HEK293T (cell line): ENCODE measurements around the gene DYNC1I1.

Experiments used
- BHLHE40 ChIP-seq: fragments of 450-650 bp; IDR thresholded peaks from 2 replicates; pipeline ENCODE4 v1.6.1; 2016; ENCODE audit warnings: mild to moderate bottlenecking, moderate library complexity, borderline replicate concordance
- FOXK2 ChIP-seq: fragments of 450-650 bp; IDR thresholded peaks from 2 replicates; pipeline ENCODE4 v1.6.1; 2016; ENCODE audit warnings: mild to moderate bottlenecking
- LEF1 ChIP-seq: fragments of 450-650 bp; IDR thresholded peaks from 2 replicates; pipeline ENCODE4 v1.6.1; 2017; ENCODE audit warnings: mild to moderate bottlenecking, borderline replicate concordance
- PKNOX1 ChIP-seq: fragments of 450-650 bp; IDR thresholded peaks from 2 replicates; pipeline ENCODE4 v1.6.1; 2016
- SP1 ChIP-seq: fragments of 450-650 bp; IDR thresholded peaks from 2 replicates; pipeline ENCODE4 v1.6.1; 2017
- SUZ12 ChIP-seq: fragments of 450-650 bp; IDR thresholded peaks from 2 replicates; pipeline ENCODE4 v1.6.1; 2016; ENCODE audit warnings: mild to moderate bottlenecking
- ZNF384 ChIP-seq: fragments of 450-650 bp; IDR thresholded peaks from 2 replicates; pipeline ENCODE4 v1.6.1; 2016

- TF ChIP-seq SP1 (no peak), FOXK2 (no peak), PKNOX1 (no peak), LEF1 (no peak), SUZ12 (no peak), ZNF384 (no peak), BHLHE40 (no peak)
These were observed 313.6 kb downstream of the DYNC1I1 start for GRCh38 chr7:96085953-96086352.
